Stimulated activated CD4-positive, alpha-beta T cell treated with anti-CD3 and anti-CD28 coated beads, Interleukin-15, amount 100 ng/mL, for 48 hours (primary cell): Measurements from ENCODE around the gene SNRPD3.

Source experiments
- DNase-seq, 2 donors: peaks; one replicate each; pipeline ENCODE4 v3.0.0-alpha.2; 2020; ENCODE audit warnings: low read depth in 2 of 2

Gene SNRPD3

DNA sequence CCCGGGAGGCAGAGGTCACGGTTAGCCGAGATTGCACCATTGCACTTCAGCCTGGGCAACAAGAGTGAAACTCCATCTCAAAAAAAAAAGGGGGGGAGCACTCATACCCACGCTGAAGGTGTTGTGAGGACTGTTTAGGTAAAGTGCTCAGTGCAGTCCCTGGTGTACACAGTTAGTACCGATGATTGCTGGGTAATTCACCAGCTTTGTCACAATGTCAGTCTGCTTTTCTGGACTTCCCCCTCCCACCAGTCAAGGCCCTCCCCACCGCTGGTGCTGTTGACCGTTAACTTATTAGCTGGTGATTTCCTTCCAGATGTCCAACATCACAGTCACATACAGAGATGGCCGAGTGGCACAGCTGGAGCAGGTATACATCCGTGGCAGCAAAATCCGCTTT, 11.9 kb downstream of the SNRPD3 start:
- no peak for DNase-seq

DNA sequence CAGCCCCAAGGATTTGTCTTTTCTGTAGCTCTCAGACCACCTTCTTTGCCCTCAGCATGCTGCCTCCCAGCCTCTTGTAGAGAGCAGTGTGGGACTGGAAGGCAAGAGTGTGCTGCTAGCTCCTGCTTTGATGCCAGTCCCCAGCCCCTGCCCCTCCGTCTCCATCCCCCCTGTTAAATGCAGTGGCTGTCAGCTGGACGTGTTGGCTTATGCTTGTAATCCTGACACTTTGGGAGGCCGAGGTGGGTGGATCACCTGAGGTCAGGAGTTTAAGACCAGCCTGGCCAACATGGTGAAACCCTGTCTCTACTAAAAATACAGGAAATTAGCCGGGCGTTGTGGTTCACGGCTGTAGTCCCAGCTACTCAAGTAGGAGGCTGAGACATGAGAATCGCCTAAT, 15.5 kb downstream of the SNRPD3 start:
- DNase-seq = no peak

DNA sequence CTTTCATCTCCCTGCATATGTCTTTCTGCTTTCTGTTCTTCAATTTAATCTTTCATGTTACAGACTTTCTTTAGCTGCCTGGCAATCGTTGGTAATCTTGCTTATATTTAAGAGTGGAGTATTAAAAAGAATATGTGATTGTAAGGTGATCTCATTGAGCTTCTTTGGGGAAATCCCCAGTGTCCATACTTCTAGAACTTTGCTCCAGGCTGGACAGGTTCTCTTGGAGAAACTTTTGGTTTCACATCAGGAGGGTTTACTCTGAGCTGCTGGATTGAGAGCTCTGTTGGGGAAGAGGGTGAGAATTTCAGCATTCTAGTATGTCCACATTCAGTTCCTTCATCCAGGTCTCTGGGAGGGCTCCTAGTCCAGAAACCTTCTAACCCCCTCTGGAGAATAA, 21.0 kb downstream of the SNRPD3 start:
- no peak for DNase-seq

DNA sequence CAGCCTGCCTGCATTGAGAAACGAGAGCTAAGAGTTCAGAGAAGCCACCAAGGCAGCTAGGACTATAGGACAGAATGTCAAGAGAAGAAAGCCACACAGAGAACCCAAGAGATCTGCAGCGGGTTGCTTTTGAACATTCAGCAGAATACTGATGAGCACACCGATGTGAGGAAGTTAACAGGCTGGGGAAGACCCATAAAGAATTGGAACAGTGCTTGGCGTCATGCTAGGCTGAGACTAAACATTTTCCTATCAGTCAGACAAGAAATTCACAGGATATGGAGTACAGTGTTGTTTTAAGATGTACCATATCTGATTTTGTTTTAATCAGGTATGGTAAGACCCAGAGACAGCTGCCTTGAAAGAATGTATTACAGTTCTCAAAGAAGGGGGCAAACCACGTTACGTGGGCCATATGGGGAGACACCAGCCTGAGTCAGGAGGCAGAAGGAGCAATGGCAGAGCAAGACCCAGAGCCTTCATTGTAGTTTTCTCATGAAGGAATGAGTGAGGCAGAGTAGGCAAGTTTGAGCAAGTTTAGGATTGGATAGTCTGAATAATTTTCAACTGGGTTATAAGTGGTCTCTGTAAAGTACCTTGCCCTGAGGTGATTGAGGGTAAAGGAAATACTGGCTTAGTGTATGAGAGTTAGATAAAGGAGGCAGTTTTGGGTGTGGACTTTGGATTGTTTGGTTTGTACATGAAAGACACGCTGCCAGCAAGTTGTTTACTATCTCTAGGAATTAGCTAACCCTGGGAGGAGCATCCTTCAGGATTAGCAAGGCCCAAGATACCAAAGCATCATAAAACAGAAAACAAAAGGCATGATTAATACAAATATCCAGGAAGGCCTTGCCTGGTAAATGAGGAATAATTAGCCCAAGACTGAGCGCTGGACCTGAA, 22.8 kb downstream of the SNRPD3 start:
- no peak for DNase-seq

DNA sequence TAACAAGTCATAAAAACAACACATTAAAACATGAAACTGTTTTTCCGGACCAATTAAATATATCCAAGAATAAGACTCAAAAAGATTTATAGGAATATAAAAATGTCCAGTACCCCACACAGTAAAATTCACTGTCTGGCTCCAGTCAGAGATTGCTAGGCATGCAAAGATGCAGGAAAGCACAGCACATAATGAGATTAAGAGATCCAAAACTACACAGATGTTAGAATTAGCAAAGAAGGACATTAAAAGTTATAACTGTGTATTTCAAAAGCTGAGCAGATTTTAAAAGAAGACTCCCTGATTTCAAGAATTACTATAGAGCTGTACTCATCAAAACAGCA, 23.4 kb downstream of the SNRPD3 start:
- no peak for DNase-seq

DNA sequence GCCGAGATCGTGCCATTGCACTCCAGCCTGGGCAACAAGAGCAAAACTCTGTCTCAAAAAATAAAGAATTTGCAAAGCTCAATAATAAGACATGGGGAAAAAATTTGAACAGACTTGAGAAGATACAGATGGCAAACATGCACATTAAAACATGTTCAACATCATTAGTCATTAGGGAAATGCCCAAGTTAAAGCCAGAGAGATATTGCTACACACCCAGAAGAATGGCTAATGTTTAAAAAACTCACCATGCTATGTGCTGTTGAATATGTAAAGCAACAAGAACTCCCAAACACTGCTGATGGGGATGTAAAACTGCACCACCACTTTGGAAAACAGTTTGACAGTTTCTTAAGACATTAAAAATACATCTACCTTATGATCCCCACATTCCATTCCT, 24.5 kb downstream of the SNRPD3 start:
- DNase-seq = no peak

DNA sequence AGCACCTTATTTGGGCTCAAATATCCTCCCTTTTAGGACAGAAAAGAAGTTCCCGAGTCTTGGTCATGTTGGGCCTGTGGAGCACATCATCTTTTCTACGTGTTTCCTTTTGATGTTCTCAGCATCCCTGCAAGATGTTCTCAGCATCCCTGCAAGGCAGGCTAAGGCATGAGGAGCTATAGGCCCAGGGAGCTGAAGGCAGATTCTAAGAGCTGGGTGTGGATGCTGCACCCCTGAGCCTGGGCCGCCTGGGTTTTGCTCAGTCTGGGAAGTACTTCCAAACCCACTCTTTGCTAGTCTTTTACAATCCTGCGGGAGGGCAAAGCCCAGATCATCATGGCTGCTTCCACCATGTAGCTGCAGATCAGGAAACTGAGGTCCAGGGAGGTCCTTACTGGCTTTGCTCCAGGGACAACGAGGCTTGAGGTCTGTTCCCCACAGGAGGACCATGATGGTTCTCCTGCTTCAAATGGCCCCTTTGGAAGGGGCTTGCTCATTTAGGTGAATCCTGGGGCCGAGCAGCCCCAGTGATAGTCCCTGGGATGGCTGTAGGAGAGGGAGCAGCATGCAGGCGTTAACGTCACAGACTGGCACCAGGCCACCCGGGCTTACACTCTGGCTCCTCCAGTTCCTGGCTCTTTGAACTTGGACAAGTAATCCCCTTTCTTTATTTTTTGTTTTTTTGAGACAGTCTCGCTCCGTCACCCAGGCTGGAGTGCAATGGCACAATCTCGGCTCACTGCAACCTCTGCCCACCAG, 26.4 kb downstream of the SNRPD3 start:
- DNase-seq = no peak

DNA sequence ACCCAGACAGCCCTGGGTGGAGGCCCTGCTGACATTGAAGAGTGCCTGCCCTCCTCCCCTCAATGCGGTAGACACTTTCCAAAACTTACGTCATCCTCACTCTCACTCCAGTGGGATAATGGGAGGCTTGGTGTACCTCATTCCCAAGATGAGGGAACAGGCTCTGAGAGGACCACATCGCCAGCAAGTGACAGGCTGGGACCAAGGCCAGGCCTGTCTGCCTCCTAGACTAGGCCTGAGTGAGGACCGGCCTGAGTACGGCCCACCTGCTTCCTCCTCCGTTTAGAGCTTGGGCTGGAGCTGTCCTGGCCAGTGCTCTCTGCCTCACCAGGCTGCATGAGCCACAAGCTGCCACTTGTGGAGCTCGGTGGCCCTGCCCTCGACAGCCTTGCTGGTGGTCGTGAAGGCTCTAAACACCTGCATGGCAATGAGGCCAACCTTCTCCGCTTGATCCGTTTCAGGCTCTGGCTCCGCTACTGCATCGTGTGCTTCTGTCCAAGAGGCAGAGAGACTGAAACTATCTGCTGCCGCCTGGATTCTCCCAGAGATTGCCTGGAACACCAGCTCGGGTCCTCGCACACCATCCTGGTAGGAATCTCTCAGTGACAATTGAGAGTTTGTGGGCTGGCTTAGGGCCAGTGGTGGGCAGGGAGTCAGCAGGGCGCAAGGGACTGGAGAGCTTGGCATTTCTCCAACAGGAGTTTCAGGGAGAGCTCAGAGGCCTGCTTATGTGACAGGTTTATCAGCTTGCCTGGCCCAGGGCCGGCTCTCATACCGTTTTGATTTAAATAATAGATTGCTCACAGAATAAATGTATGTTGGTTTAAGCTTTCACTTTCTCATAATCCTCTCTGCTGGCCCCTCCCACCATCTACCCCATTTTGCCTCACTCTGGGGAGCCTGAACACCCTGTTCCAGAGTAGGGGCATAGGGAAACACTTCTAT, 27.7 kb downstream of the SNRPD3 start:
- no peak for DNase-seq

DNA sequence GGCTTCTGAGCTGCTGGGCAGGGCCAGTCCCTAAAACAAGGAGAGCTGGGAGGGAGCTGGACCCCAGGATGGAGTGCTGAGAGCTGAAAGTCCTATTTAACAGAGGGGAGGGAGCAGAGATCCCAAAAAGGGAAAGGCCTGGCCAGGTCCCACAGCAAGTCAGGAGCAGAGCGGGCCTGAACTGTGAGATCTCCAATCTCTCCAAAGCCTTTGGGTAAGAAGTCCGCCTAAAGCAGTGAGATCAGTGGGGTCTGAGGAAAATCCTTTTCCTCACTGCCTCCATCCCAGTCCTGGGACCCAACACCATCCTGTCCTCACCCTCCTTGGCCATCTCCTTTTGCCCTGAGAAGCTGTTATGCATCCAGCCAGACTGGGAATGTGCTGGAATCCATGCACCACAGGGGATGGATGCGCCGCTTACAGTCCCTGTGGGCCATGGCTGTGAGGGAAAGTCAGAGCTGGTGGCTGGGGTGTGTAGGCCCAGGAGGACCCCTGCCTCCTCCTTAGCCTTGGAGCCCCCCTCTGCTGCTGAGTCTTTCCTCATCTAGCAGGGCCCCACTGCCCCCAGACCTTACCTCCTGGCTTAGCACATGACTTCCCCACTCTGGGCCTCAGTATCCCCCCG, 28.5 kb downstream of the SNRPD3 start:
- DNase-seq = no peak

DNA sequence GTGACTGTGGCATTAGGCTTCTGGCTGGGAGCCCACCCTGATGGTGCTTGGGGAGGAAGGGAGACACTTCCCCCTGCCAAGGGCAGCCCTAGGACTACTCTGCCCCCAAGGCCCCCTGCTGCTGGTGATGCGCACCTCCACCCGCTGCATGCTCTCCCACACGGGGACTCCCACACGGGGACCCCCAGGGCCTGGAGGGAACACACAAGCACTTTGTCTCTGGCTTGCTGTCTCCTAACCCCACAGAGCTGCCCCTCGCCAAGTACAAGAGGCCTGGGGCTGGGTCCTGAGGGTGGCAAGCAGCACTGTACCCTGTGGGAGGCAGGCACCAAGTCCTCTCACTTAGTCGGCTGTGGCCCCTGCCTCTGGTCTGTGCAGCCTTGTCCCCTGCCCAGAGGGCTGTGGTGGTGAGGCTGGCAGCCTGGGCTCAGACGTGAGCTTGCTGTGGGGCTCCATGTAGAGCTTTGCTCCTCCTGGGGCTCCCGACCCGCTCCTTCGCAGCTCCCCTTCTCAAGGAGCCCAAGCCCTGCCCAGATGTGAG, 29.1 kb downstream of the SNRPD3 start:
- no peak for DNase-seq

DNA sequence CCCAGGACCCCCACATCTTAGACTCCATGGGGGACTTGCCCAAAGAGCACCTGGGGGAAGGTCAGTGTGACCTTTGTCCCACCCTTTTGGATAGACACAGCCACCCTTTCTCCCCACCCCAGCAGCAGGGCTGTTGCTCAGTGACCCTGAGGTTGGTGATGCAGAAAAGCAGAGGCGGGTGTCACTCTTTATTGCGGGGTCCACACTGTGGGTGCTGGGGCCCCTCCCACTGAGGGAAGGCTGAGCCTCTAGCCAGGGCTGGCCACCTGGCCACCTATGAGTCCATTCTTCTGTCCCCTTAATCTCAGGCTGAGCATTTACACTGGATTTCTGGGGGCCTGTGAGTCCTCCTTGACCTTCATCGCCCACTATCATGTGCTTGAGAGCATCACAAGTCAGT, 29.7 kb downstream of the SNRPD3 start:
- DNase-seq = no peak

DNA sequence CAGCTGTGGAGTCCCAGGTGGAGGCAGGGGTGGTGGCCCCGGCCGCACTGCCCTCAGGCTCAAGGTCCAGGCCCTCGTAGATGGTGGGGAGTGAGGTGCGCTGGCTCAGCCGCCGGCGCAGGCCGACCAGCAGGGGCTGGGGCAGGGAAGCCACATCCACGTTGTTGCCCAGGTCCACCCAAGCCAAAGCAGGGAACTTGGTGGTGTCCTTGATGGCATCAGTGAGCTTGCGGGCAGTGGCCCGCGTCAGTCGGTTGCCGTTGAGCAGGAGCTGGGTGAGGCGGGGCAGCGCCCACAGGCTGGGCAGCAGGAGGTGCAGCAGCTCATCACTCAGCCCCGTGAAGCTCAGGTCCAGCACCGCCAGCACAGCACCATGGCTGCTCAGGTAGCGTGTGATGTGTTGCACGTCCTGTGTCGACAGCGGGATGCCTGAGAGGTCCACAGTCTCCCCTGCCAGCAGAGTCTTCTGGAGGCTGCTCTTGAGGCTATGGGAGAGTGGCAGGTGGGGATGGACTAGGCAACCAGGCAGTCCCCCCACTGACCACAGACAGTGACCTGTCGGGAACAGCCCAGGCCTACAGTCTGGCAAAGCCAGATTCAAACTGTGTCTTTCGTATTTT, 30.2 kb downstream of the SNRPD3 start:
- DNase-seq = no peak

DNA sequence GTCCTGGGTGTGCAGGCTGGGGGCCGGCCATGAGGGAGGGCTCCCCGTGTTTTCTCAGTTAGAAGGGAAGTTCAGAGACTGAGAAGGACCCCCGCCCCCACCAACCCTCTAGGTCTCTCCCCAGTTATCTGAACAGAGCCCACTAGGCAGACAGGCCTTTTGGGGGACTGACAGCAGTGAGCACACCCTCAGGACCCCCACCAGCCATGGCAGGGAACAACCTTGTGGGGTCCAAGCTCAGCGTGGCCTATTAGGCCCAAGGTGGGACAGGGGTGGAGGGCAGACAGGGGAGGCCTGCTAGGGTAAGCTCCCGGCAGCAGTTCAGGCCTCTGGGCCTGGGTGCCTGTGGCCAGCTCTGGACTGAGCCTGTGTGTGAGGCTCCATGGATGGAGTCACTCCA, 31.5 kb downstream of the SNRPD3 start:
- no peak for DNase-seq

DNA sequence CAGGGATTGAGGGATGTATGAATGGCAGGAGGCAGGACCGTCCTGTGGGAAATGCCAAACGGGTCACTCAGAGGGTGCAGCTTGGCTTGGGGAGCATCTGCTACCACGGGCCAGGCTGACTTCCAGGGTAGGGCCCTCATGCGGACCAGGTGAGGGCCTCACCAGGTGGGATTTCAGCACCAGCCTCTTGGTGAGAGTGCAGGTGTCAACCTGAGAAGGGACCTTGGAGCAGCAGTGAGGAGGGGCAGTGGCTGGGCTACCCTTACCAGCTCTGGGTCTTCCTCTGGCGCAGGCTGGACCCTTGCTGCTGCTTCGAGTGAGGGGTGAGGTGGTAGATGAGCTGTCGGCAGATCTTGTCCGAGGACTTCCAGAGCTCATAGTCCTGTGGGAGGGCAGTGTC, 32.1 kb downstream of the SNRPD3 start:
- no peak for DNase-seq

DNA sequence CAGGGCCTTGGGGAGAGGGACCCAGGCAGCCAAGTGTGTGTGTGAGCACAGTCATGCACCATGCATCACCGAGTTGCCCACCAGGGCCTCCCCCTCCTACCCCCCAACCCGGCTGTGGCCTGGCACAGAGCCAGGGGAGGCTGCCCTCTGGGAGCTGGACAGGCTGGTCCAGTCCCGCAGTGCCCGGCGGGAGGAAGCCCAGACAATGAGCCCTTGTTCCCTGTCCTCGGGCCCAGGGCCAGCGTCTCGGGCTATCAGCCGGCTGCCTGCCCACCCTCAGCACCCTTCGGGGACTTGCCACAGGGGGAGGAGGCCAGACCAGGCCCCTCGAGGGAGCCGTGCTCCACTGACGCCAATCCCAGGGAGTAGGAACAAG, 32.6 kb downstream of the SNRPD3 start:
- no peak for DNase-seq

DNA sequence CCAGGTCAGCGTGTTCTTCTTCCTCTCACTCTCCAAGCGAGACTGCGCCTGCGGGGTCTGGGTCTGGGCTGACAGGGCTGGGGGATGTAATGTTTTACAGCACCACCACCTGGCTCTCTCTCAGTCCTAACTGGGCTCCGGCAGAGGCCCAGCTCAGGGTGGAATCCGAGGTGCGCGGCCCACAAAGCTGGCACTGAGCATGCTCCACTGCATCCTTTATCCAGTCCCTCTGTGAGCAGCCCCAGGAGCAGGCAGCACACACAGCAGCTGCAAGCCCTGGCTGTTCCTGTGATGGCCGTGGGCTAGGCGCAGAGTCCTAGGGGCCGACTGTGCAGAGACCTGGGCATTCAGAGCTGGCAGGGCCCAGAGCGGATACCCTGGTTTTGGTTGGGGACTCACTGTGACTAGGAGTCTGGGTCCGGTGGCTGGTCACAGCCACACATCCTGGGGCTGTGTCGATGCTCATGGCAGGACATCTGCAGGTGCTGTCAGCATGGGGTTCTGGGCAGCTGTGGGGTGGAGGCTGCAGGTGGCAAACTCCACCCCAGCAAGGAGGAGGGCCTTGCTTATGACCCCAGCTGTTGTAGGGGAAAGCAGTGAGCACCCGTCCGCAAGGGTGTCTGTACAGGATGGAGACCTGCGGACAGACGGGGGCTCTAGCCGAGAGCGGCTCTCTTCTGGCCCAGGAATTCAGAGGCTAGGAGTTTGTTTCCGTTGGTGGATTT, 33.1 kb downstream of the SNRPD3 start:
- DNase-seq = no peak

DNA sequence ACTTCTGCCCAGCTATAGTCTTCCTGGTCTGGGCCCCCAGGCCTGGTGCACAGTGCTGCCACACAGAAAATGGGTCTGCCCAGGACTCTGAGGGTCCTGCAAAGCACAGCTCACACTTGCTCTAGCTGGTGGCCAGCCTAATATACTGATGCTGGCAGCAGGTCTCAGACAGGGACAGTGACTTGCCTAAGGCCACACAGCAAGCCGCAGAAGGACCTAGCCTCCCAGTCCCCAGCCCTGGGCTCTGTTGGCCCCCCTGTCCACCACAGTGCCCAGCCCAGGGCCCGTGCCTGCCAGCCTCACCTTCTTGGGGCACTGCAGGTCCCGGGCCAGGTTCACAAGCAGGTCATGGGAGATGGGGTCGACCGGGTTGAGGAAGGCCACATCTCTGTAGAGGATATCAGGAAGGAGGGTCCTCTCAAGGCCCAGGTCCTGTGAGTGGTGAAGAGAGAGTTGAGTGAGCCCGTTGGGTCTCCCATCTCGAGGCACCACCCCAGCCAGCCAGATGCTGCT, 33.8 kb downstream of the SNRPD3 start:
- DNase-seq = no peak

DNA sequence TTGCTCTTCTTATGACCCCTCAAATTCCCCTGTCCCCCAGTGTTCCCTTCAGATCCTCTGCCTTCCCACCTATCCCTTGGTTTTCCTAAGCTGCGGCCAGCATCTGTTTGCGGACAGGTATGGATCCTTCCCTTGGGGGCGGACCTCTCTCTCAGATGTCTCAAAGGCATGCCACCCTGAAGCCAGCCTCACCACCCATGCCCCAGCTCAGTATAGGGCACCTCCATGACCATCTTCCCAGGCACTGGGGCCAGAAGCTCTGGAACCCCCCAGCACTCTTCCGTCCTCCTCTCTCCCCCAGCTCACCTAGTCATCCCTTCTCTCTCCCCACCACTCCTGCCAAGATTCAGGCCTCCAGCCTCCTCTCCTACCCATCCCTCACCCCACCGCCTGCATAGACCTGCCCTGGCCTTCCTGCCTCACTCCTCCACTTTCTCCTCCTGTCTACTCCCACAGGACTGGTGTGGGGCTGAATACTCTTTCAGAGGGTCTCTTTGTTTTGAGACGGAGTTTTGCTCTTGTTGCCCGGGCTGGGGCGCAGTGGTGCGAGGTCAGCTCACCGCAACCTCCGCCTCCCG, 34.9 kb downstream of the SNRPD3 start:
- no peak for DNase-seq

DNA sequence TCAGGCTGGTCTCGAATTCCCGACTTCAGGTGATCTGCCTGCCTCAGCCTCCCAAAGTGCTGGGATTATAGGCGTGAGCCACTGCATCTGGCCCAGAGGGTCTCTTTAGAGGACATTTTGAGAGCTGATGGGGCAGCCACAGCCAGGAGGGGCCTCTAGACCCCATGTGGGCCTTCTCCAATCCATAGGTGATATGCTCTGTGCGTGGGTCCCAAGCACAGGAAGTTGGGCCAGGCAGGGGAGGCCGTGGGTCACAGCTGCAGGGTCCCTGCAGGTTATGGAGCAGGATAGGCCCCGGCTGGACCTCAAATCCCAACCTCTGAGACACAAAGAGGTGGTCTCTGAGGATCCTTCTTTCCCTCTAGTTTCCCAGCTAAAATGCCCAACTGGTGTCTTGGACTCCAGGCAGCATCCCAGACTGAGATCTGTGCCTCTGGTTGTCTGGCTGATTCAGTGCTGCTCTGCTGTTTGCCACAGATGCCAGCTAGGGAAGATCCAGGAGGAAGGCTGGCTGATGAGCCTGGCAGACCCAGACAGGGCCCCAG, 35.6 kb downstream of the SNRPD3 start:
- no peak for DNase-seq
